WERI-Rb-1 (cell line): ENCODE data around the gene TTC9B.

Source experiments
- DNase-seq: peaks from one replicate; pipeline ENCODE4 v3.0.0-alpha.2; 2020
- H3K27ac ChIP-seq: fragments of 250-450 bp; sonication (Bioruptor Pico); 2 replicates; pipeline ENCODE4 v1.5.1; 2020; ENCODE audit warnings: mild to moderate bottlenecking, moderate library complexity
- H3K27me3 ChIP-seq: fragments of 250-450 bp; sonication (Bioruptor Pico); 2 replicates; pipeline ENCODE4 v1.5.1; 2021; ENCODE audit warnings: mild to moderate bottlenecking, low read depth, moderate library complexity; ENCODE audit not compliant: insufficient read depth, severe bottlenecking
- H3K36me3 ChIP-seq: fragments of 250-450 bp; sonication (Bioruptor Pico); 2 replicates; pipeline ENCODE4 v1.5.1; 2020; ENCODE audit warnings: mild to moderate bottlenecking, moderate library complexity
- H3K4me3 ChIP-seq: 2 replicates; pipeline ENCODE4 v1.5.1; 2011; ENCODE audit warnings: low read depth, mild to moderate bottlenecking, control low read depth, low read length
- H3K9me3 ChIP-seq: fragments of 250-450 bp; sonication (Bioruptor Pico); 2 replicates; pipeline ENCODE4 v1.5.1; 2021; ENCODE audit warnings: mild to moderate bottlenecking, moderate library complexity; ENCODE audit not compliant: severe bottlenecking
- CTCF ChIP-seq: IDR thresholded peaks from 2 replicates; pipeline ENCODE4 v1.5.1; 2011; ENCODE audit warnings: low read depth, mild to moderate bottlenecking, control low read depth, inconsistent platforms, low read length

The TTC9B gene

GRCh38 chr19:40217934-40218890 lies at the start of gene TTC9B:
Gene TTC9B, minus strand, starts transcription at chr19:40218384. Its CDS starts 3 bp downstream, at chr19:40218381.
- Histone ChIP-seq H3K27me3 (peaks cover 53% of the 10 kb centered on the region), H3K27ac (no peak within 1 kb of the TSS), H3K9me3 (peaks cover 5% of the 10 kb centered on the region), H3K36me3 (no peaks in the 10 kb centered on the region), H3K4me3 (no peak within 1 kb of the TSS; the same call in 1 of the 2 replicates)
- no peak for TF ChIP-seq CTCF
- peak; percentile 25 for DNase-seq

- Histone ChIP-seq H3K9me3 (no peaks in the 10 kb centered on the region), H3K27me3 (no peaks in the 10 kb centered on the region), H3K4me3 (no peak overlapping the region), H3K27ac (no peak overlapping the region), H3K36me3 (peaks cover 33% of the 10 kb centered on the region)
- DNase-seq, result no peak
- TF ChIP-seq CTCF, result no peak
Observed at GRCh38 chr19:40267601-40267997, 49.4 kb upstream of the TTC9B start.

GRCh38 chr19:40266912-40267600 lies 48.9 kb upstream of the TTC9B start:
- no peak for DNase-seq
- TF ChIP-seq CTCF, result 0 out of 2 replicates have a peak, but pooled peaks have one; percentile 14
- H3K27me3 ChIP-seq, result no peaks in the 10 kb centered on the region
- no peak overlapping the region for H3K4me3 ChIP-seq
- peaks cover 38% of the 10 kb centered on the region for H3K36me3 ChIP-seq
- H3K9me3 ChIP-seq, result no peaks in the 10 kb centered on the region
- no peak overlapping the region for H3K27ac ChIP-seq

GRCh38 chr19:40266119-40266518 lies 47.9 kb upstream of the TTC9B start:
- no peak for TF ChIP-seq CTCF
- H3K4me3 ChIP-seq, result no peak overlapping the region
- H3K27ac ChIP-seq, result no peak overlapping the region
- no peaks in the 10 kb centered on the region for H3K27me3 ChIP-seq
- H3K36me3 ChIP-seq, result peaks cover 38% of the 10 kb centered on the region
- no peak for DNase-seq
- no peaks in the 10 kb centered on the region for H3K9me3 ChIP-seq

- H3K27ac ChIP-seq, result no peak overlapping the region
- peaks cover 37% of the 10 kb centered on the region for H3K36me3 ChIP-seq
- no peak for TF ChIP-seq CTCF
Observed at GRCh38 chr19:40265763-40266099, 47.5 kb upstream of the TTC9B start.

More at GRCh38 chr19:40265763-40266099, 47.5 kb upstream of the TTC9B start:
- H3K4me3 ChIP-seq, result no peak overlapping the region
- DNase-seq, result no peak
- H3K9me3 ChIP-seq, result no peaks in the 10 kb centered on the region
- no peaks in the 10 kb centered on the region for H3K27me3 ChIP-seq
